GM10248 (cell line): ENCODE measurements around the gene CUBN.

Experiments used
- CTCF ChIA-PET: fragments of 300-600 bp; sonication (Branson Sonifier 250); formaldehyde crosslinking; extraction: SDS; loops from one replicate; lab custom pipeline; 2021; ENCODE audit warnings: antibody characterized with exemption; lab: Yijun Ruan, JAX
- POLR2A ChIA-PET: fragments of 350-650 bp; sonication (Branson Sonifier 250); formaldehyde crosslinking; extraction: SDS; loops from one replicate; lab custom pipeline; 2020; ENCODE audit warnings: antibody characterized with exemption; lab: Yijun Ruan, JAX
- DNase-seq: peaks from one replicate; pipeline ENCODE4 v3.0.0; 2012; ENCODE audit errors: extremely low spot score
- CTCF ChIP-seq: IDR thresholded peaks from 2 replicates; pipeline ENCODE4 v1.5.1; 2012; ENCODE audit warnings: mild to moderate bottlenecking, low read depth; ENCODE audit errors: extremely low read depth, missing control alignments, control extremely low read depth

The CUBN gene

GRCh38 chr10:17001961-17002749 is 127.5 kb downstream of the CUBN start:
- ChIA-PET CTCF (no interaction called here), POLR2A (no interaction called here)
- no peak for TF ChIP-seq CTCF
- no peak for DNase-seq

GRCh38 chr10:17001297-17001744 is 128.3 kb downstream of the CUBN start:
- no peak for TF ChIP-seq CTCF
- ChIA-PET CTCF (no interaction called here), POLR2A (no interaction called here)
- DNase-seq, result no peak

- no peak for DNase-seq
- ChIA-PET POLR2A (no interaction called here), CTCF (interaction anchor here (2.3 kb wide), 1 partner anchor 12 kb away, joined by 5 read pairs; no protein-coding TSS in a partner anchor)
- no peak for TF ChIP-seq CTCF
Measured at GRCh38 chr10:16999665-17000451, 129.8 kb downstream of the CUBN start.

- no peak for DNase-seq
- CTCF ChIA-PET, result interaction anchor here (1.1 kb wide), 1 partner anchor 19 kb away, joined by 4 read pairs; no protein-coding TSS in a partner anchor
- no peak for TF ChIP-seq CTCF
- POLR2A ChIA-PET, result no interaction called here
Measured at GRCh38 chr10:16996530-16996964, 133.1 kb downstream of the CUBN start.

- no peak for TF ChIP-seq CTCF
- no peak for DNase-seq
- CTCF ChIA-PET, result no interaction called here
- POLR2A ChIA-PET, result no interaction called here
Measured at GRCh38 chr10:16995867-16996529, 133.6 kb downstream of the CUBN start.

GRCh38 chr10:16993186-16993585 is 136.4 kb downstream of the CUBN start:
- POLR2A ChIA-PET, result no interaction called here
- DNase-seq, result no peak
- TF ChIP-seq CTCF, result no peak
- CTCF ChIA-PET, result no interaction called here
